Parathyroid adenoma (tissue), 2 donors: ENCODE results near the gene UTP11.

ENCODE experiments used
- H2AFZ ChIP-seq: fragments of 300-600 bp; sonication (generic); one replicate; pipeline ENCODE4 v1.7.0; 2017; ENCODE audit warnings: antibody characterized with exemption, mild to moderate bottlenecking
- H3K27ac ChIP-seq: fragments of 300-600 bp; sonication (generic); one replicate; pipeline ENCODE4 v1.7.0; 2017
- H3K27me3 ChIP-seq: fragments of 300-600 bp; sonication (generic); one replicate; pipeline ENCODE4 v1.7.0; 2017; ENCODE audit warnings: low read length; ENCODE audit not compliant: control insufficient read depth, insufficient read depth
- H3K36me3 ChIP-seq: fragments of 300-600 bp; sonication (generic); one replicate; pipeline ENCODE4 v1.7.0; 2017; ENCODE audit warnings: low read length; ENCODE audit not compliant: control insufficient read depth, insufficient read depth
- H3K4me1 ChIP-seq: fragments of 300-600 bp; sonication (generic); one replicate; pipeline ENCODE4 v1.7.0; 2017; ENCODE audit warnings: control low read depth
- H3K4me2 ChIP-seq: fragments of 300-600 bp; sonication (generic); one replicate; pipeline ENCODE4 v1.7.0; 2017; ENCODE audit warnings: low read length
- H3K4me3 ChIP-seq: fragments of 300-600 bp; sonication (generic); one replicate; pipeline ENCODE4 v1.7.0; 2017; ENCODE audit warnings: low read depth, low read length
- H3K79me2 ChIP-seq: fragments of 300-600 bp; sonication (generic); one replicate; pipeline ENCODE4 v1.7.0; 2017; ENCODE audit warnings: control low read depth
- H3K9ac ChIP-seq: fragments of 300-600 bp; sonication (generic); one replicate; pipeline ENCODE4 v1.7.0; 2017; ENCODE audit warnings: mild to moderate bottlenecking
- H3K9me3 ChIP-seq: fragments of 300-600 bp; sonication (generic); one replicate; pipeline ENCODE4 v1.7.0; 2017; ENCODE audit warnings: low read length; ENCODE audit not compliant: control insufficient read depth
- TF ChIP-seq, protein P1 (sequence below): fragments of 300-600 bp; sonication (generic); IDR thresholded peaks from one replicate; pipeline ENCODE4 v1.7.0; 2017; ENCODE audit warnings: antibody characterized with exemption, mild to moderate bottlenecking
- donor health status: primary hyperparathyroidism.

UTP11 gene

DNA sequence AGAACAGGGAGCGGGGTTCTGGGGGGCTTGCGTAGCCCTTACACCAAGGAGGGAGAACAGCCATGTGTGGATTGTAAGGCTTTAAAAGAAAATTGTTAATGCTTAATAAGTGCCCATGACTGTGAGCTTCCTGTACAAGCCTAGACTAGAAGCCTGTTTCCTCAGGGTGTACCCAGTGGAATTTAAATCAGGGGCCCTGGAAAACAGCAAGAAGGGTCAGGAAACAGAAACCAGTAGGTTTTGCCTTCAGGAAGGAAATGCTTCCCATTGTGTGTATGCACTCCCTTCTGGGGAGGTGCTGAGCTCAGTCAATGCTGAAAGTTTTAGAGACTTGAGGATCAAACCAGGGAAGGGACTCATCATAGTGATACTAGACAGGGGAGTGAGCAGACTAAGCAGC, 12.7 kb downstream of the UTP11 start:
- no peak overlapping the region for H3K4me3 ChIP-seq
- TF ChIP-seq, protein P1, sequence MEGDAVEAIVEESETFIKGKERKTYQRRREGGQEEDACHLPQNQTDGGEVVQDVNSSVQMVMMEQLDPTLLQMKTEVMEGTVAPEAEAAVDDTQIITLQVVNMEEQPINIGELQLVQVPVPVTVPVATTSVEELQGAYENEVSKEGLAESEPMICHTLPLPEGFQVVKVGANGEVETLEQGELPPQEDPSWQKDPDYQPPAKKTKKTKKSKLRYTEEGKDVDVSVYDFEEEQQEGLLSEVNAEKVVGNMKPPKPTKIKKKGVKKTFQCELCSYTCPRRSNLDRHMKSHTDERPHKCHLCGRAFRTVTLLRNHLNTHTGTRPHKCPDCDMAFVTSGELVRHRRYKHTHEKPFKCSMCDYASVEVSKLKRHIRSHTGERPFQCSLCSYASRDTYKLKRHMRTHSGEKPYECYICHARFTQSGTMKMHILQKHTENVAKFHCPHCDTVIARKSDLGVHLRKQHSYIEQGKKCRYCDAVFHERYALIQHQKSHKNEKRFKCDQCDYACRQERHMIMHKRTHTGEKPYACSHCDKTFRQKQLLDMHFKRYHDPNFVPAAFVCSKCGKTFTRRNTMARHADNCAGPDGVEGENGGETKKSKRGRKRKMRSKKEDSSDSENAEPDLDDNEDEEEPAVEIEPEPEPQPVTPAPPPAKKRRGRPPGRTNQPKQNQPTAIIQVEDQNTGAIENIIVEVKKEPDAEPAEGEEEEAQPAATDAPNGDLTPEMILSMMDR, result no peak
- H3K4me2 ChIP-seq, result no peak overlapping the region
- H3K9ac ChIP-seq, result no peak overlapping the region
- no peak overlapping the region for H3K27ac ChIP-seq
- no peaks in the 10 kb centered on the region for H3K79me2 ChIP-seq
- H3K9me3 ChIP-seq, result no peaks in the 10 kb centered on the region
- H2AFZ ChIP-seq, result no peak overlapping the region
- H3K27me3 ChIP-seq, result no peaks in the 10 kb centered on the region
- H3K36me3 ChIP-seq, result no peaks in the 10 kb centered on the region
- peaks cover 7% of the 10 kb centered on the region for H3K4me1 ChIP-seq

DNA sequence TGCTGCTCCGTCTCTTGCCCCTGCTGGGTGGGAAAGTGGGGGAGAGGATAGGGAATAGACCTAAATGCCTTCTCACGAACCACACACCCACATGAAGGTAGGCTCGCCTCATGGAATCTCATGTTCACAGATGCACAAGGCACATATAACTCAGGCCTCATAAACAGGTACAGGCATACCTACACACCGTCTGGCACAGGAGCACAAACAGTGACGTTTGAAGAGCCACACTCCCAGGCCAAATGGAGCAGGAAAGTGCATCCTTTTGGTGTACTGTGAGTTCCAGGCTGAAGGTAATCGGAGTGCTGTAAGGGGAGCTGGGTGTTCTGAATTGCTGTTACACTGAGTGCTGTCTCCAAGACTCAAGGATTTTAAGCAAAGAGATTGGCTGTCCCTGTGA, 13.1 kb downstream of the UTP11 start:
- no peaks in the 10 kb centered on the region for H3K36me3 ChIP-seq
- H3K27ac ChIP-seq, result no peak overlapping the region
- H3K4me1 ChIP-seq, result peaks cover 10% of the 10 kb centered on the region
- H3K27me3 ChIP-seq, result no peaks in the 10 kb centered on the region
- H3K9me3 ChIP-seq, result no peaks in the 10 kb centered on the region
- H3K4me2 ChIP-seq, result no peak overlapping the region
- no peak overlapping the region for H3K9ac ChIP-seq
- no peak overlapping the region for H3K4me3 ChIP-seq
- H2AFZ ChIP-seq, result no peak overlapping the region
- TF ChIP-seq, protein P1, result no peak
- H3K79me2 ChIP-seq, result no peaks in the 10 kb centered on the region

DNA sequence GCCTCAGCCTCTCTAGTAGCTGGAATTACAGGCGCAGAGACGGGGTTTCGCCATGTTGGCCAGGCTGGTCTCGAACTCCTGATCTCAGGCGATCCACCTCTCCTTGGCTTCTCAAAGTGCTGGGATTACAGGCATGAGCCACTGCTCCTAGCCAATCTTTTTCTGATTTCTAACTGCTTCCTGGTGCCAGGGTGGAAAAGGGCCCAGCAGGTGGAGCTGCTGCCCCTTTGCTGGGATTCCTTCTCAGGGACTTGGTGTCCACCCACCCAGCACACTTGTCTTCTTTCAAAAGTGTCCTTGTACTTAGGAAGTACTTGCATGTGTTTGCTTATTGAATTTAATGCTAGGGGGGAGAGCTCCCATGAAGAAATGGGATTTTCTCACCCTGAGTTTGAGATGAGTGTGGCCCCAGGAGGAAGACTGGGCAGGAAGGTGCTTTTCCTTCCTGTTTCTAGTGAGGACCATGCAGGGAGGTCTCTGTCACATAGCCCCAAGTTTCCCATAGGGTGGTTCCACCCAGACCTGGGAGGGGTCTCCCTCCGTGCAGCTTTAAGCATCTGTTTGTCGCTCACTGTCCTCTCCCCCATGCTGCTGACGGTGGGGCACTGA, 14.2 kb downstream of the UTP11 start:
- no peak overlapping the region for H2AFZ ChIP-seq
- no peaks in the 10 kb centered on the region for H3K9me3 ChIP-seq
- H3K27ac ChIP-seq, result no peak overlapping the region
- peaks cover 10% of the 10 kb centered on the region for H3K4me1 ChIP-seq
- TF ChIP-seq, protein P1, result peak; percentile 65
- no peaks in the 10 kb centered on the region for H3K27me3 ChIP-seq
- no peak overlapping the region for H3K4me3 ChIP-seq
- H3K4me2 ChIP-seq, result no peak overlapping the region
- no peak overlapping the region for H3K9ac ChIP-seq
- H3K79me2 ChIP-seq, result no peaks in the 10 kb centered on the region
- no peaks in the 10 kb centered on the region for H3K36me3 ChIP-seq

DNA sequence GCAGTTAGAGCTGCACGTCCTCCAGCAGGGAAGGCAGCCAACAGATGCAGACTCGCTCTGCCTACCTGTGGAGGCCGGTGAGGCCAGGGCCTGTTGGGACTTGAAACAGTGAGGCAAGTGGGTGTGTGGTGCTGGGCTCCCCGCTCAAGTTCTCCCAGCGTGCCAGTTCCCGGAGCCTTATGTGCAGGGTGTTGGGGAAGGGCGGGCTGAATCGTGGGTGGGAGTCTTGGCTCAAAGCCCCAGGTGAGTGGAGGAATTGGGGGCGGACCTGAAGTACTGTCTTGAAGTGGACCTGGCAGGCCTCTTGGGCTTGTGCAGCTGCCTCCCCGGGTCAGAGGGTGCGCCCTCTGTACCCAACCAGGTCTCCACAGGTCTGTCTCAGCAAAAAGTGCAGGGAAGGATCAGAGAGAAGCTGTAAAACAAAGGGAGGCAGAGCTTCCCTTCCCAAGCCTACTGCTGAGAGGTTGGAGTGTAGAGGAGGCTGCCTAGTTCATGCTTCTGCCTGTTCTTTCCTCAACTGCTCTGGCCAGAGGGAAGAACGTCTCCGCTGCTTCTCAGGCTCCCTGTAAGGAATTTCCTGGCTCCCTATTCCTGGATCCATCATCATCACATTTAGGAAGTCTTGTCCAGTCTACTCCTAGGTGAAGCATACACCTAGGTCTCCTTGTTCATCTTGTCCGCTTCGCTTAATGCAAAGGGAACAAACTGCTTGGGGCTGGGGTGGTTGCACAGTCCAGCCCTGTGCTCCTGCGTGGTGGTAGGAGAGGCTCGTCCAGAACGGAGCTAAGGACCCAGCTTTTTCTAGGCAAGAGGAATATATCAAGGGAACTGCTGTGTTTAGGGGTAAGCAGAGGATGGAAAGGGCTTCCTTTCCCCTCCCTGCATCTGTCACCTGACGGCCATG, 14.9 kb downstream of the UTP11 start:
- H3K27ac ChIP-seq, result no peak overlapping the region
- TF ChIP-seq, protein P1, result no peak
- H3K9me3 ChIP-seq, result no peaks in the 10 kb centered on the region
- H3K4me3 ChIP-seq, result no peak overlapping the region
- H3K36me3 ChIP-seq, result no peaks in the 10 kb centered on the region
- no peaks in the 10 kb centered on the region for H3K79me2 ChIP-seq
- peaks cover 10% of the 10 kb centered on the region for H3K4me1 ChIP-seq
- H3K27me3 ChIP-seq, result no peaks in the 10 kb centered on the region
- no peak overlapping the region for H2AFZ ChIP-seq
- no peak overlapping the region for H3K9ac ChIP-seq
- H3K4me2 ChIP-seq, result no peak overlapping the region
